PFSK-1 (cell line): Measurements from ENCODE around the gene MYDGF.

Experiments
- TAF1 ChIP-seq: IDR thresholded peaks from 2 replicates; pipeline ENCODE4 v1.6.1; 2012; ENCODE audit warnings: low read length, control low read depth, borderline replicate concordance; ENCODE audit not compliant: insufficient read depth
- TF ChIP-seq, protein P1 (sequence below), 2 experiments: IDR thresholded peaks; 2 replicates each; pipeline versions ENCODE4 v1.6.1 to v1.8.0; 2011 to 2012; ENCODE audit warnings: low read depth in 2 of 2, low read length in 2 of 2, control low read depth in 1 of 2, inconsistent platforms in 1 of 2, mild to moderate bottlenecking in 1 of 2, moderate library complexity in 1 of 2; ENCODE audit not compliant: insufficient read depth in 1 of 2

DNA sequence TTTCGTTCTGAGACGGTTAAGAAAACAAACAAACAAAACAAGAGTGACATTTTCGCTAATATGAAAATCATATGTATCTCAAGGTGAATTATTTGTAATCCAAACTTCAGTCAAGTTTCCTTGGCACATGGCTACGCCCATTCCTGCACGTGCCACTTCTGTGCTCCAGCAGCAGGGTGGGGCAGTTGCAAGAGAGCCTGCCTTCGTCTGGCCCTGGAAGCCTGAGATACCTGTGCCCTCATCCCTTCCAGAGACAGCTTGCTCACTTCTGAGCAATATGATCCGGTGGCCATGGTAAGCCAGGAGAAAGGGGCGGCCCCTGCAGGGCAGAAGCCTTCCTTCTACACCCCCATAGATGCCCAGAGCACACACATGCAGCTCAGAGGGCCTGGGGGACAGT lies 31.4 kb upstream of the MYDGF start:
- TF ChIP-seq, protein P1, sequence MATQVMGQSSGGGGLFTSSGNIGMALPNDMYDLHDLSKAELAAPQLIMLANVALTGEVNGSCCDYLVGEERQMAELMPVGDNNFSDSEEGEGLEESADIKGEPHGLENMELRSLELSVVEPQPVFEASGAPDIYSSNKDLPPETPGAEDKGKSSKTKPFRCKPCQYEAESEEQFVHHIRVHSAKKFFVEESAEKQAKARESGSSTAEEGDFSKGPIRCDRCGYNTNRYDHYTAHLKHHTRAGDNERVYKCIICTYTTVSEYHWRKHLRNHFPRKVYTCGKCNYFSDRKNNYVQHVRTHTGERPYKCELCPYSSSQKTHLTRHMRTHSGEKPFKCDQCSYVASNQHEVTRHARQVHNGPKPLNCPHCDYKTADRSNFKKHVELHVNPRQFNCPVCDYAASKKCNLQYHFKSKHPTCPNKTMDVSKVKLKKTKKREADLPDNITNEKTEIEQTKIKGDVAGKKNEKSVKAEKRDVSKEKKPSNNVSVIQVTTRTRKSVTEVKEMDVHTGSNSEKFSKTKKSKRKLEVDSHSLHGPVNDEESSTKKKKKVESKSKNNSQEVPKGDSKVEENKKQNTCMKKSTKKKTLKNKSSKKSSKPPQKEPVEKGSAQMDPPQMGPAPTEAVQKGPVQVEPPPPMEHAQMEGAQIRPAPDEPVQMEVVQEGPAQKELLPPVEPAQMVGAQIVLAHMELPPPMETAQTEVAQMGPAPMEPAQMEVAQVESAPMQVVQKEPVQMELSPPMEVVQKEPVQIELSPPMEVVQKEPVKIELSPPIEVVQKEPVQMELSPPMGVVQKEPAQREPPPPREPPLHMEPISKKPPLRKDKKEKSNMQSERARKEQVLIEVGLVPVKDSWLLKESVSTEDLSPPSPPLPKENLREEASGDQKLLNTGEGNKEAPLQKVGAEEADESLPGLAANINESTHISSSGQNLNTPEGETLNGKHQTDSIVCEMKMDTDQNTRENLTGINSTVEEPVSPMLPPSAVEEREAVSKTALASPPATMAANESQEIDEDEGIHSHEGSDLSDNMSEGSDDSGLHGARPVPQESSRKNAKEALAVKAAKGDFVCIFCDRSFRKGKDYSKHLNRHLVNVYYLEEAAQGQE (IDR thresholded peaks at IDR 0.05; ENCODE audit: insufficient read depth in 1 of 2, low read depth in 2 of 2, low read length in 2 of 2): no peak
- no peak for TF ChIP-seq TAF1
